Fibroblast of mammary gland (primary cell): ENCODE measurements around the gene WNT7A.

Experiments
- DNase-seq: peaks from one replicate; pipeline ENCODE4 v3.0.0-alpha.2; 2010; ENCODE audit warnings: low read depth
- H3K4me3 ChIP-seq: 2 replicates; pipeline ENCODE4 v1.5.1; 2011; ENCODE audit warnings: low read depth, mild to moderate bottlenecking, low read length, moderate library complexity; ENCODE audit not compliant: control insufficient read depth
- CTCF ChIP-seq: conservative IDR thresholded peaks from 2 replicates; pipeline ENCODE4 v1.5.1; 2011; ENCODE audit warnings: low read depth, low read length, inconsistent platforms; ENCODE audit not compliant: control insufficient read depth, insufficient read depth

WNT7A gene

GRCh38 chr3:13865581-13865980 is 14.3 kb downstream of the WNT7A start:
- H3K4me3 ChIP-seq = no peak overlapping the region
- TF ChIP-seq CTCF = no peak
- DNase-seq = no peak

- no peak overlapping the region for H3K4me3 ChIP-seq
- TF ChIP-seq CTCF = no peak
- no peak for DNase-seq
Measured at GRCh38 chr3:13865106-13865505, 14.8 kb downstream of the WNT7A start.

GRCh38 chr3:13863965-13864595 is 15.8 kb downstream of the WNT7A start:
- no peak for TF ChIP-seq CTCF
- H3K4me3 ChIP-seq = no peak overlapping the region
- no peak for DNase-seq

GRCh38 chr3:13863382-13863952 is 16.4 kb downstream of the WNT7A start:
- TF ChIP-seq CTCF = no peak
- no peak overlapping the region for H3K4me3 ChIP-seq
- no peak for DNase-seq

- no peak for DNase-seq
- no peak overlapping the region for H3K4me3 ChIP-seq
- no peak for TF ChIP-seq CTCF
Measured at GRCh38 chr3:13861461-13861860, 18.4 kb downstream of the WNT7A start.

GRCh38 chr3:13860001-13860400 is 19.9 kb downstream of the WNT7A start:
- H3K4me3 ChIP-seq = no peak overlapping the region
- no peak for DNase-seq
- no peak for TF ChIP-seq CTCF
